GM23248 (cell line): ENCODE data around the gene PLCB1.

ENCODE experiments used
- EZH2 ChIP-seq: fragments of 200-600 bp; sonication (generic); IDR thresholded peaks from 2 replicates; pipeline ENCODE4 v1.6.1; 2018; ENCODE audit warnings: antibody characterized with exemption, mild to moderate bottlenecking; ENCODE audit not compliant: insufficient read depth, poor library complexity, severe bottlenecking
- EZH2phosphoT487 ChIP-seq: fragments of 200-600 bp; sonication (generic); IDR thresholded peaks from 2 replicates; pipeline ENCODE4 v1.6.1; 2018; ENCODE audit warnings: antibody characterized with exemption, moderate library complexity, mild to moderate bottlenecking, low read depth; ENCODE audit not compliant: insufficient read depth

DNA sequence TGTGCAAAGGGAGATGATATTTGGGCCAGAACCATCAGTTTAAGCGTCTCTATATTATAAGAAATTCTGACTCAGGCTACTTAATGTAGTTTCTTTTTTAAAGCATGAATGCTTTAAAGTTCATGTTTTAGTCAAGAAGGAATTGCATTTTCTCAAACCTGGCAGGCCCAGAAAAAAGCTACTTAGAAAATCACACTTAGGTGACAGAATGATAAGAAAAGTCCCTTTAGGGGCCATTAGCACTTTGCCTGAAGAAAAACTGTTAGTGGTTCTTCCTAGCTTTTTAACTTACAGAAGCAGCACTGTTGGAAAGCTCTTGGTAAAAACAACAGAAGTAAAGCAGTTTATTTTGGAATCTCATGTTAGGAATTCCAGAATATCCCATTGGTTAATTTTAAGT, 387.8 kb downstream of the PLCB1 start:
- TF ChIP-seq EZH2 (no peak), EZH2phosphoT487 (no peak)
